CD4-positive, alpha-beta T cell (primary cell): Measurements from ENCODE around the gene ENGASE. TPM values are rescaled to one million over a fixed set of nuclear protein-coding genes. Genes with fewer than 3 reads are reported as not detected.

Source experiments
- ATAC-seq: fragments of 200-7000 bp; cut with Tn5 transposase; one replicate; pipeline ENCODE4 v1.10.0; 2022; ENCODE audit warnings: mild to moderate bottlenecking; ENCODE audit not compliant: poor library complexity
- CTCF ChIA-PET: fragments of 350-600 bp; sonication (Branson Sonifier 250); formaldehyde crosslinking; loops from one replicate; lab custom pipeline; 2021; ENCODE audit warnings: antibody characterized with exemption, inconsistent platforms; lab: Charles Lee
- POLR2A ChIA-PET: fragments of 350-600 bp; sonication (Branson Sonifier 250); formaldehyde crosslinking; loops from one replicate; lab custom pipeline; 2021; ENCODE audit warnings: antibody characterized with exemption, inconsistent platforms; lab: Charles Lee
- DNase-seq, 14 experiments: peaks; one replicate each; pipeline ENCODE4 v3.0.0-alpha.2; 2013 to 2020; ENCODE audit warnings: mixed read lengths in 2 of 14
- H3K27ac ChIP-seq, 2 donors: one replicate each; pipeline versions ENCODE4 v1.5.1 to v1.7.0; 2013; ENCODE audit warnings: low read length in 2 of 2, low read depth in 1 of 2, mild to moderate bottlenecking in 1 of 2
- H3K27me3 ChIP-seq, 2 experiments: 1 replicate in 1 of 2; 2 replicates in 1 of 2; pipeline versions ENCODE4 v1.6.1 to v1.7.0; 2013; ENCODE audit warnings: low read length in 2 of 2, control low read depth in 1 of 2, mild to moderate bottlenecking in 1 of 2, moderate library complexity in 1 of 2; ENCODE audit not compliant: insufficient read depth in 2 of 2, control insufficient read depth in 1 of 2
- H3K36me3 ChIP-seq: one replicate; pipeline ENCODE4 v1.6.1; 2013; ENCODE audit warnings: low read length, control low read depth; ENCODE audit not compliant: insufficient read depth
- H3K4me1 ChIP-seq: one replicate; pipeline ENCODE4 v1.6.1; 2013; ENCODE audit warnings: low read length, control low read depth; ENCODE audit not compliant: insufficient read depth
- H3K4me3 ChIP-seq: one replicate; pipeline ENCODE4 v1.5.1; 2013; ENCODE audit warnings: mild to moderate bottlenecking, low read length, moderate library complexity
- H3K9me3 ChIP-seq, 2 experiments: 1 replicate in 1 of 2; 2 replicates in 1 of 2; pipeline versions ENCODE4 v1.6.1 to v1.7.0; 2013; ENCODE audit warnings: low read length in 2 of 2, mild to moderate bottlenecking in 2 of 2, control low read depth in 1 of 2, moderate library complexity in 1 of 2; ENCODE audit not compliant: control insufficient read depth in 1 of 2, insufficient read depth in 1 of 2
- H3K27ac Mint-ChIP-seq: one replicate; pipeline ENCODE4 v1.8.0; 2020; ENCODE audit warnings: mixed read lengths
- H3K27me3 Mint-ChIP-seq: one replicate; pipeline ENCODE4 v1.8.0; 2021; ENCODE audit warnings: mixed read lengths
- H3K36me3 Mint-ChIP-seq: one replicate; pipeline ENCODE4 v1.8.0; 2021; ENCODE audit warnings: low read depth, mixed read lengths
- H3K4me1 Mint-ChIP-seq: one replicate; pipeline ENCODE4 v1.8.0; 2021; ENCODE audit warnings: low read depth, mixed read lengths
- H3K4me3 Mint-ChIP-seq: one replicate; pipeline ENCODE4 v1.8.0; 2020; ENCODE audit warnings: mild to moderate bottlenecking, mixed read lengths
- H3K9me3 Mint-ChIP-seq: one replicate; pipeline ENCODE4 v1.8.0; 2020; ENCODE audit warnings: mixed read lengths
- CTCF ChIP-seq: fragments of 200-600 bp; IDR thresholded peaks from one replicate; pipeline ENCODE4 v1.8.0; 2022; ENCODE audit warnings: antibody characterized with exemption, mild to moderate bottlenecking
- intact Hi-C, 2 experiments: fragments of 100-400 bp; cut with DNase I in 1 of 2; cut with micrococcal nuclease in 1 of 2; formaldehyde crosslinking; loops; one replicate each; pipeline versions ENCODE4 v1.15.1 to v1.9.0; 2023 to 2025; cut with DNase I, micrococcal nuclease
- total RNA-seq, 174 experiments: library from RNA in 2 of 174; stranded (reverse) in 2 of 174; gene quantifications; one replicate each; pipeline ENCODE4 v1.2.3 and lab custom pipeline; 2021 to 2026

The ENGASE gene
- total RNA-seq, 2 experiments from 2014 or later = 49.8 to 50.9 TPM

- Mint-ChIP-seq H3K4me3 (no peak overlapping the region), H3K27me3 (peaks cover 65% of the 10 kb centered on the region), H3K9me3 (no peaks in the 10 kb centered on the region), H3K27ac (no peak overlapping the region), H3K4me1 (peaks cover 5% of the 10 kb centered on the region), H3K36me3 (no peaks in the 10 kb centered on the region)
- POLR2A ChIA-PET = no interaction called here
- peaks cover 0 to 8% of the 10 kb centered on the region in 2 experiments for H3K9me3 ChIP-seq
- no peak overlapping the region for H3K27ac ChIP-seq
- no peak overlapping the region for H3K4me3 ChIP-seq
- intact Hi-C loops = no loop called here
- peaks cover 10% of the 10 kb centered on the region for H3K4me1 ChIP-seq
- ATAC-seq = no peak
- H3K36me3 ChIP-seq = no peaks in the 10 kb centered on the region
- peaks cover 28 to 47% of the 10 kb centered on the region in 2 experiments for H3K27me3 ChIP-seq
- CTCF ChIA-PET = no interaction called here
- DNase-seq = no peak
- no peak for TF ChIP-seq CTCF
Measured at GRCh38 chr17:79100405-79100804, 25.8 kb downstream of the ENGASE start.

- ATAC-seq (no peak), DNase-seq (no peak)
- Mint-ChIP-seq H3K4me1 (peaks cover 5% of the 10 kb centered on the region), H3K4me3 (no peak overlapping the region), H3K27me3 (peaks cover 57% of the 10 kb centered on the region), H3K9me3 (no peaks in the 10 kb centered on the region), H3K27ac (no peak overlapping the region), H3K36me3 (no peaks in the 10 kb centered on the region)
- TF ChIP-seq CTCF = no peak
- ChIA-PET CTCF (no interaction called here), POLR2A (no interaction called here)
- H3K9me3 ChIP-seq = peaks cover 0 to 8% of the 10 kb centered on the region in 2 experiments
- H3K27me3 ChIP-seq = peaks cover 24 to 40% of the 10 kb centered on the region in 2 experiments
- H3K27ac ChIP-seq = no peak overlapping the region
- intact Hi-C loops = no loop called here
- no peak overlapping the region for H3K4me3 ChIP-seq
- H3K36me3 ChIP-seq = no peaks in the 10 kb centered on the region
- H3K4me1 ChIP-seq = peaks cover 10% of the 10 kb centered on the region
Measured at GRCh38 chr17:79101111-79101673, 26.6 kb downstream of the ENGASE start.

GRCh38 chr17:79102214-79102613 lies 27.6 kb downstream of the ENGASE start:
- Histone ChIP-seq H3K36me3 (no peaks in the 10 kb centered on the region), H3K9me3 (peaks cover 0 to 8% of the 10 kb centered on the region in 2 experiments), H3K27ac (no peak overlapping the region), H3K27me3 (peaks cover 24 to 31% of the 10 kb centered on the region in 2 experiments), H3K4me3 (no peak overlapping the region), H3K4me1 (peaks cover 4% of the 10 kb centered on the region)
- H3K27ac Mint-ChIP-seq = no peak overlapping the region
- ATAC-seq = no peak
- no peak overlapping the region for H3K4me3 Mint-ChIP-seq
- no peak for DNase-seq
- peaks cover 5% of the 10 kb centered on the region for H3K4me1 Mint-ChIP-seq
- no peak for TF ChIP-seq CTCF
- no peaks in the 10 kb centered on the region for H3K9me3 Mint-ChIP-seq
- POLR2A ChIA-PET = no interaction called here
- H3K27me3 Mint-ChIP-seq = peaks cover 50% of the 10 kb centered on the region
- intact Hi-C loops = no loop called here
- no peaks in the 10 kb centered on the region for H3K36me3 Mint-ChIP-seq
- CTCF ChIA-PET = no interaction called here
